Glutamatergic neuron (in vitro differentiated cells): ENCODE results near the gene MYH1. TPM values are rescaled to one million over a fixed set of nuclear protein-coding genes. Genes with fewer than 3 reads are reported as not detected.

ENCODE experiments used
- DNase-seq: peaks from one replicate; pipeline ENCODE4 v3.0.0; 2022
- H3K27ac Mint-ChIP-seq: one replicate; pipeline ENCODE4 v1.8.0; 2020; ENCODE audit warnings: mild to moderate bottlenecking, mixed read lengths, inconsistent platforms; ENCODE audit not compliant: unreplicated experiment
- H3K27me3 Mint-ChIP-seq: one replicate; pipeline ENCODE4 v1.8.0; 2020; ENCODE audit warnings: mild to moderate bottlenecking, moderate library complexity, mixed read lengths, inconsistent platforms; ENCODE audit not compliant: unreplicated experiment
- H3K36me3 Mint-ChIP-seq: one replicate; pipeline ENCODE4 v1.8.0; 2020; ENCODE audit warnings: mild to moderate bottlenecking, mixed read lengths, inconsistent platforms; ENCODE audit not compliant: unreplicated experiment
- H3K4me1 Mint-ChIP-seq: one replicate; pipeline ENCODE4 v1.8.0; 2020; ENCODE audit warnings: mild to moderate bottlenecking, low read depth, mixed read lengths, inconsistent platforms; ENCODE audit not compliant: unreplicated experiment
- H3K4me3 Mint-ChIP-seq: one replicate; pipeline ENCODE4 v1.8.0; 2020; ENCODE audit warnings: mild to moderate bottlenecking, mixed read lengths, inconsistent platforms; ENCODE audit not compliant: unreplicated experiment
- H3K9me3 Mint-ChIP-seq: one replicate; pipeline ENCODE4 v1.8.0; 2020; ENCODE audit warnings: mild to moderate bottlenecking, moderate library complexity, mixed read lengths, inconsistent platforms; ENCODE audit not compliant: unreplicated experiment
- CTCF ChIP-seq: fragments of 200-600 bp; sonication (generic); IDR thresholded peaks from one replicate; pipeline ENCODE4 v1.5.0; 2021; ENCODE audit not compliant: partially characterized antibody, unreplicated experiment
- total RNA-seq: library from RNA; stranded (reverse); fragmentation: NEBNext Ultra II Directional; extraction: Animal tissue kit (Norgen Biotek cat#: 25700); gene quantifications from one replicate; pipeline ENCODE4 v1.2.1, GENCODE V29; 2021; ENCODE audit not compliant: unreplicated experiment

MYH1 gene
- total RNA-seq, 1 donor from 2014 or later = not detected

GRCh38 chr17:10516638-10517037, 1.7 kb downstream of the MYH1 start:
- H3K27ac Mint-ChIP-seq = no peak overlapping the region
- TF ChIP-seq CTCF = no peak
- H3K4me3 Mint-ChIP-seq = no peak overlapping the region
- no peaks in the 10 kb centered on the region for H3K27me3 Mint-ChIP-seq
- H3K4me1 Mint-ChIP-seq = no peaks in the 10 kb centered on the region
- no peaks in the 10 kb centered on the region for H3K9me3 Mint-ChIP-seq
- DNase-seq = no peak
- H3K36me3 Mint-ChIP-seq = no peaks in the 10 kb centered on the region

GRCh38 chr17:10516065-10516464, 2.3 kb downstream of the MYH1 start:
- no peaks in the 10 kb centered on the region for H3K36me3 Mint-ChIP-seq
- no peaks in the 10 kb centered on the region for H3K4me1 Mint-ChIP-seq
- H3K27ac Mint-ChIP-seq = no peak overlapping the region
- no peaks in the 10 kb centered on the region for H3K9me3 Mint-ChIP-seq
- no peak for TF ChIP-seq CTCF
- DNase-seq = no peak
- no peak overlapping the region for H3K4me3 Mint-ChIP-seq
- H3K27me3 Mint-ChIP-seq = no peaks in the 10 kb centered on the region

GRCh38 chr17:10513299-10514067, 4.9 kb downstream of the MYH1 start:
- no peaks in the 10 kb centered on the region for H3K27me3 Mint-ChIP-seq
- no peak overlapping the region for H3K27ac Mint-ChIP-seq
- no peaks in the 10 kb centered on the region for H3K4me1 Mint-ChIP-seq
- H3K4me3 Mint-ChIP-seq = no peak overlapping the region
- H3K9me3 Mint-ChIP-seq = no peaks in the 10 kb centered on the region
- no peak for DNase-seq
- no peak for TF ChIP-seq CTCF
- no peaks in the 10 kb centered on the region for H3K36me3 Mint-ChIP-seq

GRCh38 chr17:10512856-10513255, 5.5 kb downstream of the MYH1 start:
- no peak for TF ChIP-seq CTCF
- DNase-seq = no peak
- no peaks in the 10 kb centered on the region for H3K27me3 Mint-ChIP-seq
- H3K36me3 Mint-ChIP-seq = no peaks in the 10 kb centered on the region
- H3K4me1 Mint-ChIP-seq = no peaks in the 10 kb centered on the region
- no peak overlapping the region for H3K4me3 Mint-ChIP-seq
- no peak overlapping the region for H3K27ac Mint-ChIP-seq
- no peaks in the 10 kb centered on the region for H3K9me3 Mint-ChIP-seq

GRCh38 chr17:10499950-10500349, 18.4 kb downstream of the MYH1 start:
- H3K36me3 Mint-ChIP-seq = peaks cover 4% of the 10 kb centered on the region
- no peaks in the 10 kb centered on the region for H3K27me3 Mint-ChIP-seq
- no peaks in the 10 kb centered on the region for H3K9me3 Mint-ChIP-seq
- H3K27ac Mint-ChIP-seq = no peak overlapping the region
- no peak for TF ChIP-seq CTCF
- DNase-seq = no peak
- no peak overlapping the region for H3K4me3 Mint-ChIP-seq
- H3K4me1 Mint-ChIP-seq = no peaks in the 10 kb centered on the region
